ENCODE data around the gene KRTAP10-4.
"Not testable (repeated sequence)": the region's sequence is repeated elsewhere in the genome, so short reads cannot be mapped to it uniquely, and the experiment has no call there.

KRTAP10-4 gene

GRCh38 chr21:44557491-44558328 lies 15.8 kb upstream of the KRTAP10-4 start:
- DNase-seq (ENCODE audit: low read depth): no peak

DNA sequence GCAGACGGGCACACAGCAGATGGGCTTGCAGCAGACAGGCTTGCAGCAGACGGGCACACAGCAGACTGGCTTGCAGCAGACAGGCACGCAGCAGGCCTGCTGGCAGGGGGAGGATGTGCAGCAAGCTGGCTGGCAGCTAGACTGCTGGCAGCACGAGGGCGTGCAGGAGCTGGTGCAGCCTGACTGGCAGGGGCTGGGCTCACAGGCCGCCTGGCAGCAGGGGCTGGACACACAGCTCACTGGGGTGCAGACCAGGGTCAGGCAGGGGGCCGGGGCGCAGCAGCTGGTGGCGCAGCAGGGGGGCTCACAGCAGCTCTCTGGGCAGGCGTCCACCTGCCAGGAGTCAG lies 15.2 kb upstream of the KRTAP10-4 start:
- not testable (repeated sequence) for DNase-seq (ENCODE audit: low read depth)

- DNase-seq (ENCODE audit: low read depth): no peak
Measured at GRCh38 chr21:44558695-44559094, 14.8 kb upstream of the KRTAP10-4 start, which contains the start of gene KRTAP10-3. KRTAP10-3 (minus strand) TSS chr21:44558795; CDS start chr21:44558715, 80 bp downstream.

- no peak for DNase-seq (ENCODE audit: low read depth)
Measured at GRCh38 chr21:44564099-44564498, 9.4 kb upstream of the KRTAP10-4 start.

- DNase-seq (ENCODE audit: low read depth): no peak
Measured at GRCh38 chr21:44564886-44565598, 8.5 kb upstream of the KRTAP10-4 start.

GRCh38 chr21:44566403-44566802 lies 7.1 kb upstream of the KRTAP10-4 start:
- no peak for DNase-seq (ENCODE audit: low read depth)

GRCh38 chr21:44567481-44568171 lies 5.9 kb upstream of the KRTAP10-4 start:
- DNase-seq (ENCODE audit: low read depth): no peak

DNA sequence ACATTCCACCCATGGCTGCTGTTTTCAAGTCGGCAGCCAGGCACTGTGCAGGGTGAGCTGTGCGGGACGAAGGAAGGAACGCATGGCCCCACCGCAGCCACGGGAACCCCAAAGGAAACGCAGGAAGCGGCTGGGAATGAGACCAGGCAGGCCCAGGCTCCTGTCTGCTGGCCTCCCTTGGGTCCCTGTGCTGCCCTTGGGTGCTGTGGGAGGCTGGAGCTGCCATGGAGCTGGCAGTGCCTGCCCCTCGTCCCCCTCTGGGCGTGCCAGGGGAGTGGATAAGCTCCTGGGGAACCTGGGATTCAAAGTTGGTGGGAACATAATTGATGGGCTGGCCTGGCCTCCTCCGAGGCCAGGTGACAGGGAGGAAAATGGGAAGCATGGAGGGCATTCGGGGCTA lies 5.3 kb upstream of the KRTAP10-4 start:
- DNase-seq (ENCODE audit: low read depth): no peak

- DNase-seq (ENCODE audit: low read depth): no peak
Measured at GRCh38 chr21:44568667-44569556, 4.6 kb upstream of the KRTAP10-4 start.

- DNase-seq (ENCODE audit: low read depth): no peak
Measured at GRCh38 chr21:44569861-44570517, 3.5 kb upstream of the KRTAP10-4 start.

GRCh38 chr21:44571296-44571695 lies 2.2 kb upstream of the KRTAP10-4 start:
- no peak for DNase-seq (ENCODE audit: low read depth)

DNA sequence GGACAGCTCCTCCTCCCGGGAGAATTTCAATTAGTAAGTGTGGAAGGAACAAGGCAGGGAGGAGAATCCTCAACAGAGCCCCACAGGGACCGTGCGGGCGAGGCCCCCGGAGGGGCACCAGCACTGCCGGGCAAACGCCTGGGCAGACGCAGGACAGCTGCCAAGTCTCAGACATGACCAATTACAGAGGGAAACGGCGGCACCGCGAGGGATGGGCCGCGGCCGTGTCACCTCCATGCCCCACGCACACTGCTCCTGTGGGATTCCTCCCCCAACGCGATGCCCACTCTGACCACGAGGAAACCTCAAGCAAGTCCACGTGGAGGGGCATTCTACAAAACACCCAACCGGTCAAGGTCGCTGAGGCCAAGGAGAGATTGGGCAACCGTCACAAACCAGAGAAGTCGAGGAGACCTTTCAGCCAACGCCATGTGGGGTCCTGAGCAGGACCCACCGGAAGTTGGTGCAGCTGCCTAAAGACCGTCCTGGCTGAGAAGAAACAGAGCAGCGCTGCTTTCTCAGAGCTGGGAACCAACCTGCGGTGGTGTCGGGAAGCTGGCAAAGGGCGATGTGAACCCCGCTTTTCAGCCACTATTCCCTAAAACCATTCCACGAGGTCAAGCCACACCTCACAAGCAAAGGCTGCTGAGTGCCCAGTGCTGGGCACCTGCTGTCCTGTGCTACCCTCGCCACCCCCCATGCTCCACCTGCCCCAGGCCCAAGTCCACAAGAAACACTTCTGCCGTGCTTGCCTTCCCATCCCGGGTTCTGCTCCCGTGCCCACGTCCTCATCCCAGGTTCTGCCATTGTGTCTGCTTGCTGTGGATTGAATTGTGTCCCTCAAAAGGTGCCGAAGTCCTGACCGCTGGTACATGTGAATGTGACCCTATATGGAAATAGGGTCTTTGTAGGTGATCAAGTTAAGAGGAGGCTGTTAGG lies 1.4 kb upstream of the KRTAP10-4 start:
- no peak for DNase-seq (ENCODE audit: low read depth)

DNA sequence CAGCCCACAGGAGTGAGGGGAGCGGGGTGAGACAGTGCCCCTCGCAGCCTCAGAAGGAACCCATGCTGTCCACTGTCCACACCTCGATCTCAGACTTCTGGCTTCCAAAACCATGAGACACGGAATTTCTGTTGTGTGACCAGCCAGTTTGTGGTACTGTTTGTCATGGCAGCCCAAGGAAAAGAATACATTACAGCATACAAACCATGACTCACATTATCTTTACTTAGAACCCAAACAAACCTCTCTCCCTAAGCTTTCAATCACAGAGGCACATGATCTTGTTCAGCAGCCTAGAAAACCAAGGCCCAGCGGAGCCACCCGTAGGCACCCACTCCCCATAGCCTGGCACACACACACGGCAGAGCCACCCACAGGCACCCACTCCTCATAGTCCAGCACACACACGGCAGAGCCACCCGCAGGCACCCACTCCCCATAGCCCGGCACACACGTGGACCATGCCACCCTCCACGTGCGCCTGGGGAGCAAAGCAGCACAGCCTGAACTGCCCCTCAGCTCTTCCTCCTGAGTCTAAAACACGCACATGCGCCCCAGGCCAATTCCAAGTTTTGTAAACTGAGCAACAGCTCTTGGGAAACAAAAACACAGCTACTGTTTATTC lies 458 bp upstream of the KRTAP10-4 start:
- no peak for DNase-seq (ENCODE audit: low read depth)

DNA sequence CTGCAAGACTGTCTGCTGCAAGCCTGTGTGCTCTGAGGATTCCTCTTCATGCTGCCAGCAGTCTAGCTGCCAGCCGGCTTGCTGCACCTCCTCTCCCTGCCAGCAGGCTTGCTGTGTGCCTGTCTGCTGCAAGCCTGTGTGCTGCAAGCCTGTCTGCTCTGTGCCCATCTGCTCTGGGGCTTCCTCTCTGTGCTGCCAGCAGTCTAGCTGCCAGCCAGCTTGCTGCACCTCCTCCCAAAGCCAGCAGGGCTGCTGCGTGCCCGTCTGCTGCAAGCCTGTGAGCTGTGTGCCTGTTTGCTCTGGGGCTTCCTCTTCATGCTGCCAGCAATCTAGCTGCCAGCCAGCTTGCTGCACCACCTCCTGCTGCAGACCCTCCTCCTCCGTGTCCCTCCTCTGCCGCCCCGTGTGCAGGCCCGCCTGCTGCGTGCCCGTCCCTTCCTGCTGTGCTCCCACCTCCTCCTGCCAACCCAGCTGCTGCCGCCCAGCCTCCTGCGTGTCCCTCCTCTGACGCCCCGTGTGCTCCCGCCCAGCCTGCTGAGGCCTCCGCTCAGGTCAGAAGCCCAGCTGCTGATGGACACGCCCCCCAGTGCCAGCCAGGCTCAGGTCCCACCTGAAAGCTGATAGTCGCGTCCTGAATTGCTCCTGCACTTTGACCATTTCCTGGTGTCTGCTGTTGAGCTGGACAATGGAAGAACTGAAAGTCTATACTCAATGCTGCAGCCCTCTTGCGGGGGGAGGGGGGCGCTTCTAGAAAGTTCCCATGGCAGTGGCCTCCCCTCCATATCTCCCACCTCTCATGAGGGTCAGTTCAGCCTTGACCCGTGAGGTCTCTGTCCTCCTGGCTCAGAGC lies 1.2 kb downstream of the KRTAP10-4 start:
- no peak for DNase-seq (ENCODE audit: low read depth)

DNA sequence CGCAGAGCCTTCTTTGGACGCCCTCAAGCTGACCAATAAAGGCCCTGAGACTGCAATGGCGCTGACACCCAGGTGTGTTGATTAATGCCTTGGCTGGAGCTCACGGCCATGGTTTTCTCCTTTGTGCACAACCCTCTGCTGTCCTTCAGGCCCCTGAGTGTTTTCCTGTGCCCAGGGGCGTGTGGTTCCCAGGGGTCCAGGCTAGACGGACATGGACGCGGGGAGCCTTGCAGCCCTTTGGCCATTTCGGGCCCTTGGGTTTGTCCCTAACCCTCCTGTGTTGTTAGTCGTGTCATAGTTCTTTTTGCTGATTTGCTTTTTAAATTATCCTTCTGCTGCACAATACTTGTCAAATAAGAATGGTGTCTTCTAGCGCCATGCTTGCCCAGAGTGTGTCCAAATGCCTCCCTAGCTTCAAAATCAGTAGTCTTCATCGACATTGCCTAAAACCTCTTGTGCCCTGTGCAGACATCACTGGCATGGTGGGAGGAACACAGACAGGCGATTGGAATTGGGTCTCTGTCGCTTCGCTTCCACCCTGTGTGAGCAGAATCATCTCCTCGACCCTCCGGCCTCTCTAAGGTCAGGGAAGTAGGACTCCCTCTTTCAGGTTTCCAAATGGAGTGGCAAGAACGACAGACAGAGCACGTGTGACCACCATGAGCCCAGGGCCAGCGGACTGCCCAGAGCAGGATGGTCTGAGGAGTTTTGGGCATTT lies 1.9 kb downstream of the KRTAP10-4 start:
- DNase-seq (ENCODE audit: low read depth): no peak

DNA sequence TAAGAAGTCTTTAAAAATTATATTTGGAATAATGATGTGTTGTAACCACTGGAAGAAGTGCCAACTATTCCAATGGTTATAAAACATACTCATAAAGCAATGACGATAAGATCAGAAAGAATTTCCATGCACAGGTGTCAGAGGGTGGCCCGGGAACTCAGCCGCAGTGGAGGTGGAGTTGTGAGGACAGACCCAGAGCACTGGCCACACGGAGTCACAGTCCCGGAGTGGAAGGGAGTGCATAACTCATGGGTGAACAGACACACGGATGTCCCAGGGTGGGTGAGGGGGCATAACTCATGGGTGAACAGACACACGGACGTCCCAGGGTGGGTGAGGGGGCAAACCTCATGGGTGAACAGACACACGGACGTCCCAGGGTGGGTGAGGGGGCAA lies 2.5 kb downstream of the KRTAP10-4 start:
- no peak for DNase-seq (ENCODE audit: low read depth)

GRCh38 chr21:44578371-44579055 lies 5.0 kb downstream of the KRTAP10-4 start:
- no peak for DNase-seq (ENCODE audit: low read depth)
